ENCODE results near the gene SEZ6L2.

GRCh38 chr16:29904947-29905346 lies 5.6 kb upstream of the SEZ6L2 start:
- TF ChIP-seq CTCF (conservative IDR thresholded peaks at IDR 0.05 in 1 of 2, IDR thresholded peaks at IDR 0.05 in 1 of 2; ENCODE audit: low read depth in 1 of 2, low read length in 2 of 2) (no peak), EZH2 (IDR thresholded peaks at IDR 0.05; ENCODE audit: low read length, missing control alignments) (no peak)
